HepG2 (cell line): Measurements from ENCODE around the gene CNNM1. TPM values are rescaled to one million over a fixed set of nuclear protein-coding genes. Genes with fewer than 3 reads are reported as not detected.

Experiments used
- FOSL2 ChIP-seq: sonication (generic); formaldehyde crosslinking; IDR thresholded peaks from 2 replicates; pipeline ENCODE4 v1.4.0; 2020; ENCODE audit warnings: missing genetic modification reagents
- GMEB1 ChIP-seq: sonication (generic); formaldehyde crosslinking; IDR thresholded peaks from 2 replicates; pipeline ENCODE4 v1.5.1; 2020; ENCODE audit warnings: missing genetic modification reagents, mild to moderate bottlenecking, borderline replicate concordance
- HES4 ChIP-seq: sonication (generic); formaldehyde crosslinking; IDR thresholded peaks from 2 replicates; pipeline ENCODE4 v1.9.0; 2021; ENCODE audit warnings: mild to moderate bottlenecking, missing genetic modification reagents, borderline replicate concordance
- KAT8 ChIP-seq: IDR thresholded peaks from 2 replicates; pipeline ENCODE4 v1.6.1; 2016; ENCODE audit warnings: missing genetic modification reagents, missing compliant biosample characterization
- PLSCR1 ChIP-seq: sonication (generic); formaldehyde crosslinking; IDR thresholded peaks from 2 replicates; pipeline ENCODE4 v1.5.0; 2020; ENCODE audit warnings: missing genetic modification reagents, mild to moderate bottlenecking, borderline replicate concordance
- POLR2G ChIP-seq: fragments of 200-400 bp; formaldehyde crosslinking; IDR thresholded peaks from 2 replicates; pipeline ENCODE4 v1.6.1; 2018; ENCODE audit warnings: mild to moderate bottlenecking, low read depth, low read length, moderate library complexity
- RERE ChIP-seq: IDR thresholded peaks from 2 replicates; pipeline ENCODE4 v1.6.1; 2016; ENCODE audit warnings: low read depth, missing genetic modification reagents, missing compliant biosample characterization
- SMC3 ChIP-seq: IDR thresholded peaks from 2 replicates; pipeline ENCODE4 v1.6.1; 2011; ENCODE audit warnings: low read length, improper control_type of control experiment
- SRY ChIP-seq: sonication (generic); formaldehyde crosslinking; IDR thresholded peaks from 2 replicates; pipeline ENCODE4 v1.8.0; 2022; ENCODE audit warnings: mild to moderate bottlenecking, missing genetic modification reagents
- TSC22D2 ChIP-seq: sonication (generic); formaldehyde crosslinking; IDR thresholded peaks from 2 replicates; pipeline ENCODE4 v1.5.1; 2020; ENCODE audit warnings: missing genetic modification reagents, mild to moderate bottlenecking, borderline replicate concordance
- ZFX ChIP-seq: sonication (generic); formaldehyde crosslinking; IDR thresholded peaks from 2 replicates; pipeline ENCODE4 v1.4.0; 2020; ENCODE audit warnings: mild to moderate bottlenecking, low read depth, missing genetic modification reagents, moderate library complexity
- ZNF101 ChIP-seq: sonication (generic); formaldehyde crosslinking; IDR thresholded peaks from 2 replicates; pipeline ENCODE4 v1.4.0; 2020; ENCODE audit warnings: mild to moderate bottlenecking, low read depth, missing genetic modification reagents, borderline replicate concordance
- ZNF451 ChIP-seq: sonication (generic); formaldehyde crosslinking; IDR thresholded peaks from 2 replicates; pipeline ENCODE4 v1.5.0; 2020; ENCODE audit warnings: mild to moderate bottlenecking, missing genetic modification reagents
- ZNF547 ChIP-seq: sonication (generic); formaldehyde crosslinking; IDR thresholded peaks from 2 replicates; pipeline ENCODE4 v1.5.1; 2020; ENCODE audit warnings: mild to moderate bottlenecking, missing genetic modification reagents
- ZNF550 ChIP-seq: sonication (generic); formaldehyde crosslinking; IDR thresholded peaks from 2 replicates; pipeline ENCODE4 v1.4.0; 2020; ENCODE audit warnings: mild to moderate bottlenecking, missing genetic modification reagents, borderline replicate concordance
- ZNF672 ChIP-seq: sonication (generic); formaldehyde crosslinking; IDR thresholded peaks from 2 replicates; pipeline ENCODE4 v1.8.1; 2022; ENCODE audit warnings: missing genetic modification reagents
- ZNF749 ChIP-seq: sonication (generic); formaldehyde crosslinking; IDR thresholded peaks from 2 replicates; pipeline ENCODE4 v1.8.0; 2022; ENCODE audit warnings: mild to moderate bottlenecking, missing genetic modification reagents, moderate library complexity, borderline replicate concordance
- ZNF777 ChIP-seq: sonication (generic); formaldehyde crosslinking; IDR thresholded peaks from 2 replicates; pipeline ENCODE4 v1.4.0; 2020; ENCODE audit warnings: missing genetic modification reagents
- ZNF780A ChIP-seq: sonication (generic); formaldehyde crosslinking; IDR thresholded peaks from 2 replicates; pipeline ENCODE4 v1.8.0; 2022; ENCODE audit warnings: mild to moderate bottlenecking, missing genetic modification reagents, moderate library complexity
- polyA plus RNA-seq, 8 experiments: library from polyadenylated mRNA; depleted of rRNA in 3 of 8; stranded (reverse) in 7 of 8; unstranded in 1 of 8; fragments of >200 nt; fragmentation: Illumina TruSeq in 4 of 8; extraction: Trizol in 4 of 8; gene quantifications; 2 replicates each; pipeline versions ENCODE4 v1.2.1 to v1.2.3, GENCODE V29; 2011 to 2016; ENCODE audit warnings: low read depth in 4 of 8, missing spikeins in 1 of 8, mixed read lengths in 1 of 8; ENCODE audit not compliant: insufficient read depth in 1 of 8
- total RNA-seq, 5 experiments: library from RNA; depleted of rRNA; stranded (reverse); fragments of >200 nt; fragmentation: Illumina TruSeq; extraction: Trizol; gene quantifications; 2 replicates each; pipeline ENCODE4 v1.2.3, GENCODE V29; 2016; ENCODE audit warnings: low read depth in 1 of 5
- TF ChIP-seq, protein P1 (sequence below): sonication (generic); formaldehyde crosslinking; IDR thresholded peaks from 2 replicates; pipeline ENCODE4 v1.4.0; 2020; ENCODE audit warnings: missing genetic modification reagents, borderline replicate concordance

Gene CNNM1
- total and polyA plus RNA-seq, 2 of the 13 experiments (the other 11 are each of a cell fraction or from before 2014, with no cell fraction given), result 4.3 to 9.6 TPM

GRCh38 chr10:99329554-99330346 lies 594 bp downstream of the CNNM1 start (continued):
- TF ChIP-seq RERE (CRISPR knock-in tag), result no peak
- TF ChIP-seq ZNF749, result no peak
- 0 out of 2 replicates have a peak, but pooled peaks have one; percentile 2 for TF ChIP-seq KAT8
- TF ChIP-seq PLSCR1 (CRISPR knock-in tag), result no peak
- TF ChIP-seq ZNF101, result no peak
- TF ChIP-seq GMEB1 (CRISPR knock-in tag), result peak; percentile 29; the same call in 1 of the 2 replicates
- TF ChIP-seq, protein P1, sequence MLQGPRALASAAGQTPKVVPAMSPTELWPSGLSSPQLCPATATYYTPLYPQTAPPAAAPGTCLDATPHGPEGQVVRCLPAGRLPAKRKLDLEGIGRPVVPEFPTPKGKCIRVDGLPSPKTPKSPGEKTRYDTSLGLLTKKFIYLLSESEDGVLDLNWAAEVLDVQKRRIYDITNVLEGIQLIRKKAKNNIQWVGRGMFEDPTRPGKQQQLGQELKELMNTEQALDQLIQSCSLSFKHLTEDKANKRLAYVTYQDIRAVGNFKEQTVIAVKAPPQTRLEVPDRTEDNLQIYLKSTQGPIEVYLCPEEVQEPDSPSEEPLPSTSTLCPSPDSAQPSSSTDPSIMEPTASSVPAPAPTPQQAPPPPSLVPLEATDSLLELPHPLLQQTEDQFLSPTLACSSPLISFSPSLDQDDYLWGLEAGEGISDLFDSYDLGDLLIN, result no peak
- no peak for TF ChIP-seq SMC3
- TF ChIP-seq ZNF777 (CRISPR knock-in tag), result no peak
- peak; percentile 28 for TF ChIP-seq ZNF780A (CRISPR knock-in tag)
- TF ChIP-seq ZFX (CRISPR knock-in tag), result peak; percentile 69
- no peak for TF ChIP-seq TSC22D2
- TF ChIP-seq POLR2G, result peak; percentile 50; the same call in 1 of the 2 replicates
- 0 out of 2 replicates have a peak, but pooled peaks have one; percentile 23 for TF ChIP-seq SRY
- peak; percentile 66; the same call in 1 of the 2 replicates for TF ChIP-seq HES4
- TF ChIP-seq FOSL2 (CRISPR knock-in tag), result no peak
- peak; percentile 43; the same call in 1 of the 2 replicates for TF ChIP-seq ZNF672 (CRISPR knock-in tag)
- TF ChIP-seq ZNF550, result no peak
- no peak; the same call in none of the 2 replicates for TF ChIP-seq ZNF451 (CRISPR knock-in tag)
- TF ChIP-seq ZNF547 (CRISPR knock-in tag), result 0 out of 2 replicates have a peak, but pooled peaks have one; percentile 3
